OCI-LY7 (cell line): ENCODE data around the gene GPR137B. TPM values are rescaled to one million over a fixed set of nuclear protein-coding genes. Genes with fewer than 3 reads are reported as not detected.

Experiments used
- BruUV-seq: library from RNA; stranded (reverse); fragments of 400-500 nt; replicated peaks from 2 replicates; lab custom pipeline; 2021; lab: Mats Ljungman, UMichigan
- CTCF ChIA-PET: fragments of 300-600 bp; sonication (Branson Sonifier 250); formaldehyde crosslinking; loops from one replicate; lab custom pipeline; 2022; ENCODE audit warnings: antibody characterized with exemption; ENCODE audit not compliant: unreplicated experiment; lab: Charles Lee
- POLR2A ChIA-PET: fragments of 300-600 bp; sonication (Branson Sonifier 250); formaldehyde crosslinking; loops from one replicate; lab custom pipeline; 2022; ENCODE audit warnings: antibody characterized with exemption; lab: Charles Lee
- DNase-seq: peaks from one replicate; pipeline ENCODE4 v3.0.0-alpha.2; 2015; ENCODE audit warnings: low spot score
- H2AFZ ChIP-seq: fragments of 200-600 bp; sonication (generic), shearing (Covaris generic); 2 replicates; pipeline ENCODE4 v1.6.1; 2014; ENCODE audit warnings: mild to moderate bottlenecking, antibody characterized with exemption, low read length, moderate library complexity
- H3K27ac ChIP-seq: fragments of 200-600 bp; sonication (generic); 2 replicates; pipeline ENCODE4 v1.5.1; 2014; ENCODE audit warnings: mixed run types, low read depth, mild to moderate bottlenecking, moderate library complexity, low read length, inconsistent platforms; ENCODE audit not compliant: poor library complexity, severe bottlenecking
- H3K36me3 ChIP-seq: fragments of 200-600 bp; sonication (generic); 2 replicates; pipeline ENCODE4 v1.6.1; 2014; ENCODE audit warnings: mild to moderate bottlenecking, antibody characterized with exemption, low read length, moderate library complexity, mixed read lengths; ENCODE audit not compliant: insufficient read depth
- H3K4me1 ChIP-seq: fragments of 200-600 bp; sonication (generic); 2 replicates; pipeline ENCODE4 v1.5.1; 2014; ENCODE audit warnings: mild to moderate bottlenecking, low read length; ENCODE audit not compliant: insufficient read depth, poor library complexity, severe bottlenecking
- H3K4me2 ChIP-seq: fragments of 200-600 bp; sonication (generic); 2 replicates; pipeline ENCODE4 v1.6.1; 2014; ENCODE audit warnings: mild to moderate bottlenecking, low read length
- H3K4me3 ChIP-seq: fragments of 200-600 bp; sonication (generic); 2 replicates; pipeline ENCODE4 v1.5.1; 2014; ENCODE audit warnings: mild to moderate bottlenecking, low read depth, low read length; ENCODE audit not compliant: poor library complexity, severe bottlenecking
- H3K79me2 ChIP-seq: fragments of 200-600 bp; sonication (generic); 2 replicates; pipeline ENCODE4 v1.6.1; 2016; ENCODE audit warnings: low read depth, mild to moderate bottlenecking, low read length, moderate library complexity, mixed read lengths; ENCODE audit not compliant: insufficient read depth
- H3K9me2 ChIP-seq: fragments of 200-600 bp; sonication (generic); 2 replicates; pipeline ENCODE4 v1.6.1; 2016; ENCODE audit warnings: mild to moderate bottlenecking, low read length, mixed read lengths; ENCODE audit not compliant: insufficient read depth
- H3K9me3 ChIP-seq: fragments of 200-600 bp; sonication (generic); 2 replicates; pipeline ENCODE4 v1.6.1; 2014; ENCODE audit warnings: mild to moderate bottlenecking, mixed run types, low read length, mixed read lengths
- H4K20me1 ChIP-seq: fragments of 200-600 bp; sonication (generic); 2 replicates; pipeline ENCODE4 v1.6.1; 2014; ENCODE audit warnings: mild to moderate bottlenecking, antibody characterized with exemption, low read length, moderate library complexity, mixed read lengths; ENCODE audit not compliant: insufficient read depth
- EZH2phosphoT487 ChIP-seq: fragments of 200-600 bp; sonication (generic); IDR thresholded peaks from 2 replicates; pipeline ENCODE4 v1.6.1; 2018; ENCODE audit warnings: low read depth, borderline replicate concordance, mild to moderate bottlenecking, mixed run types, antibody characterized with exemption, low read length, moderate library complexity, mixed read lengths
- intact Hi-C: fragments of 100-400 bp; cut with micrococcal nuclease; formaldehyde crosslinking; loops from one replicate; pipeline ENCODE4 v1.10.0; 2022; ENCODE audit not compliant: unreplicated experiment
- total RNA-seq, 2 experiments: library from RNA; depleted of rRNA in 1 of 2; stranded (reverse); fragments of >200 nt in 1 of 2; shearing (Covaris generic) in 1 of 2; gene quantifications; 2 replicates each; pipeline ENCODE4 v1.2.3, GENCODE V29; 2014 to 2022
- TF ChIP-seq, protein P1 (sequence below): fragments of 200-600 bp; sonication (generic); conservative IDR thresholded peaks from 2 replicates; pipeline ENCODE4 v1.5.1; 2014; ENCODE audit warnings: mild to moderate bottlenecking, antibody characterized with exemption, low read length, moderate library complexity, mixed read lengths

Gene GPR137B
- total RNA-seq, 2 experiments from 2014 or later, result 2.8 to 3.1 TPM

DNA sequence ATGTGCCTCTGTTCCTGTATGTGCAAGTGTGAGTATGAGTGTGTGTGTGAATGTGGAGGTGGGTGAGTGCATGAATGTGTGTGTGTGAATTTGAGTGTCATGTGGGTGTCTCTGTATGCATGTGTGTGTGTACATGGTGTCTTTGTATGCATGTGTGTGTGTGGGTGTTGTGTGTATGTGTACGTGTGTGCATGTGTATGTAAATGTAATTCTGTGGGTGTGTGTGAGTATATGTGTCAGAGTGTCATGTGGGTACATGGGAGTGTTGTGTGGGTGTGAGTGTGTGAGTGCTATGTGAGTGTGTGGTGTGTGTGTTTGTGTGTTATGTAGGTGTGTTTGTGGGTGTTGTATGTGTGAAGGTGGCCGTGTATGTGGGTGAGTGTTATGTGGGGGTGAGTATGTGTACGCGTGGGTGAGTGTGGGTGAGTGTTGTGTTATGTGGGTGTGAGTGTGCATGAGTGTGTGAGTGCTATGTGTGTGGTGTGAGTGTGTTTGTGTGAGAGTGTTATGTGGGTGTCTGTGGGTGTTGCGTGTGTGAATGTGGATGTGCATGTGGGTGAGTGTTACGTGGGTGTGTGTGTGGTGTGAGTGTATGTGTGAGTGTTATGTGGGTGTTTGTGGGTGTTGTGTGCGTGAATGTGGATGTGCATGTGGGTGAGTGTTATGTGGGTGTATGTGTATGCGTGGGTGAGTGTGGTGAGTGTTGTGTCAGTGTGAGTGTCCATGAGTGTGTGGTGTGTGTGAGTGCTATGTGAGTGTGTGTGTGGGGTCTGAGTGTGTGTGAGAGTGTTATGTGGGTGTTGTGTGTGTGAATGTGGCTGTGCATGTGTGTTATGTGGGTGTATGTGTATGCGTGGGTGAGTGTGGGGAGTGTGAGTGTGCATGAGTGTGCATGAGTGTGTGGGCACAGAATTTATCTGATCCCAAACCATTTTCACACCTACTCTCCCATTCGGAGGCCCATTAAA lies 40.8 kb upstream of the GPR137B start:
- no peak overlapping the region for H3K27ac ChIP-seq
- DNase-seq, result no peak
- no peaks in the 10 kb centered on the region for H3K36me3 ChIP-seq
- ChIA-PET CTCF (interaction anchor here (0.5 kb wide), 1 partner anchor 10 kb away, joined by 3 read pairs; no protein-coding TSS in a partner anchor), POLR2A (no interaction called here)
- H3K4me2 ChIP-seq, result no peak overlapping the region
- H3K4me3 ChIP-seq, result no peak overlapping the region
- H3K9me2 ChIP-seq, result no peaks in the 10 kb centered on the region
- no peaks in the 10 kb centered on the region for H3K4me1 ChIP-seq
- no peak for TF ChIP-seq EZH2phosphoT487
- TF ChIP-seq, protein P1, sequence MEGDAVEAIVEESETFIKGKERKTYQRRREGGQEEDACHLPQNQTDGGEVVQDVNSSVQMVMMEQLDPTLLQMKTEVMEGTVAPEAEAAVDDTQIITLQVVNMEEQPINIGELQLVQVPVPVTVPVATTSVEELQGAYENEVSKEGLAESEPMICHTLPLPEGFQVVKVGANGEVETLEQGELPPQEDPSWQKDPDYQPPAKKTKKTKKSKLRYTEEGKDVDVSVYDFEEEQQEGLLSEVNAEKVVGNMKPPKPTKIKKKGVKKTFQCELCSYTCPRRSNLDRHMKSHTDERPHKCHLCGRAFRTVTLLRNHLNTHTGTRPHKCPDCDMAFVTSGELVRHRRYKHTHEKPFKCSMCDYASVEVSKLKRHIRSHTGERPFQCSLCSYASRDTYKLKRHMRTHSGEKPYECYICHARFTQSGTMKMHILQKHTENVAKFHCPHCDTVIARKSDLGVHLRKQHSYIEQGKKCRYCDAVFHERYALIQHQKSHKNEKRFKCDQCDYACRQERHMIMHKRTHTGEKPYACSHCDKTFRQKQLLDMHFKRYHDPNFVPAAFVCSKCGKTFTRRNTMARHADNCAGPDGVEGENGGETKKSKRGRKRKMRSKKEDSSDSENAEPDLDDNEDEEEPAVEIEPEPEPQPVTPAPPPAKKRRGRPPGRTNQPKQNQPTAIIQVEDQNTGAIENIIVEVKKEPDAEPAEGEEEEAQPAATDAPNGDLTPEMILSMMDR, result no peak
- H3K79me2 ChIP-seq, result no peaks in the 10 kb centered on the region
- no peaks in the 10 kb centered on the region for H4K20me1 ChIP-seq
- no peaks in the 10 kb centered on the region for H3K9me3 ChIP-seq
- H2AFZ ChIP-seq, result no peak overlapping the region
- no TSS peak for BruUV-seq
- intact Hi-C loops, result loop anchor here (5.0 to 10.0 kb wide), 5 partner anchors 243 to 1463 kb away; no protein-coding TSS in a partner anchor

DNA sequence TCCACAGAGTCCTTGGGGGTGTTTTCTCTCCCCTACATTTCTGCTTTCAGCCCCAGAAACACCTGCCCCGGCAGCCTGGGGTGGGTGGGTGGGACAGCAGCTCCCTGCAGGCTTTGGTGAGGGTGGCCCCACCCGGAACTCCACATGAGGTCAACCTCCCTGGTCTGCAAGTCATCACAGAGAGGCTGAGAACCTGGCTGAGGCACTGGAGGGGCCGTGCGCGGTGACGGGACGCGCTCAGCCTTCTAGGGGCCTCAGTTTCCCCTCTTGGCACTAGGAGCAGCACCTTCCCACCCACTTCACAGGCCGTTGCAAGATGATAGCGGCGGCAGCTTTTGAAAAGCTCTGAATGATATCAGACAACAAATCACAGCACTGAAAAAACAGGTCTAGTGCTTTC lies 39.7 kb upstream of the GPR137B start:
- no peak for DNase-seq
- Histone ChIP-seq H4K20me1 (no peaks in the 10 kb centered on the region), H3K4me3 (no peak overlapping the region), H3K9me3 (no peaks in the 10 kb centered on the region), H2AFZ (no peak overlapping the region), H3K36me3 (no peaks in the 10 kb centered on the region), H3K9me2 (no peaks in the 10 kb centered on the region), H3K79me2 (no peaks in the 10 kb centered on the region), H3K27ac (no peak overlapping the region), H3K4me1 (no peaks in the 10 kb centered on the region), H3K4me2 (no peak overlapping the region)
- intact Hi-C loops, result loop anchor here (5.0 to 10.0 kb wide), 5 partner anchors 242 to 1462 kb away; no protein-coding TSS in a partner anchor
- no peak for TF ChIP-seq EZH2phosphoT487
- TF ChIP-seq, protein P1, result no peak
- ChIA-PET POLR2A (no interaction called here), CTCF (interaction anchor here (0.5 to 0.6 kb wide), 2 partner anchors 11 to 855 kb away, joined by 3 to 4 read pairs; no protein-coding TSS in a partner anchor)
- BruUV-seq, result no TSS peak
